HL-60 (cell line): Measurements from ENCODE around the gene EVA1A.

Experiments
- CTCF ChIP-seq: IDR thresholded peaks from one replicate; pipeline ENCODE4 v1.5.1; 2011; ENCODE audit warnings: low read length, control low read depth, inconsistent platforms; ENCODE audit not compliant: insufficient read depth
- GABPA ChIP-seq: IDR thresholded peaks from 2 replicates; pipeline ENCODE4 v1.6.1; 2012; ENCODE audit warnings: low read depth
- POLR2AphosphoS5 ChIP-seq: IDR thresholded peaks from 2 replicates; pipeline ENCODE4 v1.6.1; 2012; ENCODE audit warnings: low read depth
- REST ChIP-seq: IDR thresholded peaks from 2 replicates; pipeline ENCODE4 v1.6.1; 2012; ENCODE audit warnings: low read depth; ENCODE audit not compliant: insufficient replicate concordance
- SPI1 ChIP-seq: IDR thresholded peaks from 2 replicates; pipeline ENCODE4 v1.6.1; 2012; ENCODE audit warnings: low read depth, mild to moderate bottlenecking, borderline replicate concordance

- TF ChIP-seq GABPA (no peak), CTCF (no peak), POLR2AphosphoS5 (no peak), REST (no peak), SPI1 (no peak)
Observed at GRCh38 chr2:75456111-75456510, 104.6 kb downstream of the EVA1A start.
